Activated gamma-delta T cell treated with anti-CD3 and anti-CD28 coated beads, Interleukin-2, amount 50 U/mL, for 16 hours (primary cell): ENCODE data around the gene ZNF484.
"Not testable (repeated sequence)": the region's sequence is repeated elsewhere in the genome, so short reads cannot be mapped to it uniquely, and the experiment has no call there.

Source experiments
- DNase-seq: peaks from one replicate; pipeline ENCODE4 v3.0.0-alpha.2; 2020; ENCODE audit warnings: low read depth

Gene ZNF484

DNA sequence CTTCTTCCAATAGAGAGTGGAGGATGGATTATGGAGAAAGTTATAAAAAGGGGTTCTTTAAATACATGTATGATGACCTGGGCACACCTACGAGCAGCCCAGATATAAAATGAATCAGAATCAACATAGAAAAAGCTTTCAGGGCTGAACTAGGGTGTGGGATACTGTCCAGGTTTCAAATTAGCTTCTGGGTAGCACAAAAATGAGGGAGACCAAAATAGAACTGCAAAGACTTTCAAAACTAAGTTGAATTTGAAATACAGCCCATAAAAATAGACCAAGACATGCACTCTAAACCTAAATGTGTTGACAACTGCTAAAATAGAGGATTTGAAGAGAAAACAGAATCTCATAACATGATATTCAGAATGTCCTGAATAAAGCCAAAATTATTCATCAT lies 17.0 kb downstream of the ZNF484 start:
- DNase-seq: no peak

- DNase-seq: no peak
Observed at GRCh38 chr9:92857236-92857635, 20.6 kb downstream of the ZNF484 start.

- no peak for DNase-seq
Observed at GRCh38 chr9:92853716-92854115, 24.1 kb downstream of the ZNF484 start.

DNA sequence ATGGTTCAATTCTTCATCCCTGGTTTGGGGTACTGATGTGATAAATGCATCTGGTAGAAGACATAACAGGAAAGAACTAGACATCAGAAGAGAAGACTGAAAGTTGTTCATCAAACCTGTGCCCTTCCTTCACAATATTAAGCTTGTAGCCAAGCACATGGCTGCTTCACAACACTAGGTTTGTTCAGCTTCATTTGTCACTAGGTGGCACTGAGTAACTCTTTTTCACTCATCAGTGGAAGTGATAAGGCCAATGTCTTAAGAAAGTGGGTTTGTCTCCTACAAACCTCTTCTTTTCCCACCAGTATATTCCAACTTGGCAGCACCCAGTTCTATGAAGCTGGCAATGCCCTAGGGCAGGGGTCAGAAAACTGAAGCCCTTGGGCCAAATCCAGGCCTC lies 26.9 kb downstream of the ZNF484 start:
- DNase-seq: no peak

- not testable (repeated sequence) for DNase-seq
Observed at GRCh38 chr9:92848740-92849139, 29.1 kb downstream of the ZNF484 start.

DNA sequence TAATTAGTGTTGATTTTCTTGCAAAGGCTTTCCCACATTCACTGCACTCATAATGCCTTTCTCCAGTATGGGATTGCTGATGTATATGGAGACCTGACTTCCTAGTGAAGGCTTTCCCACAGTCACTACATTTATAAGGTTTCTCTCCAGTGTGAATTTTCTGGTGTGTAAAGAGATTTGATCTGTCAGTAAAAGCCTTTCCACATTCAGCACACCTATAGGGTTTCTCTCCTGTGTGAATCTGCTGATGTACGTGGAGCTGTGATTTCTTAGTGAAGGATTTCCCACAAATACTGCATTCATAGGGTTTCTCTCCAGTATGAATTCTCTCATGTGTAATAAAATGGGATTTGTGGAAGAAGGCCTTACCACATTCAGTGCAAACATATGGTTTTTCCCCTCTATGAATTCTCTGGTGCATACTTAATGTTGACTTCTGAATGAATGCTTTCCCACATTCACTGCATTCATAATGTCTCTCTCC lies 31.1 kb downstream of the ZNF484 start:
- no peak for DNase-seq

- not testable (repeated sequence) for DNase-seq
Observed at GRCh38 chr9:92838411-92838810, 39.4 kb downstream of the ZNF484 start.

DNA sequence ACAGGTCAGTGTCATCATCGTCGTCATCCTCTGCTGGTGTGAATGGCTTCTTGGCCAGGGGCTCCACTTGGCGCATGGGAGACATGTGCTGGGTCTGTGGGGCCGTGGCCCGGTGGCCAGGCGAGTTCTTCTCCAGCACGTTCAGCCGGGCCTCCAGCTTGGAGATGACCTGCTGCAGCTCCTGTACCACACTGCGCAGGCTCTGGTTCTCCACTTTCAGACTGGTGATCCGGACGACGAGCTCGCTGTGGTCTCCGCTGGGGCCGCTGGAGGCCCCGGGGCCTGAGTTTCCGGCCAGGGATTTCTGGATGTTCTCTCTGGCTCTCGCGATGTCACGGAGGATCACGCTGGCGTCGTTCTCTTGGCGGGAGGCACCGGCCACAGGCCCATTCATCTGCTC lies 40.6 kb downstream of the ZNF484 start:
- no peak for DNase-seq

GRCh38 chr9:92829420-92829819 lies 48.4 kb downstream of the ZNF484 start:
- no peak for DNase-seq

- not testable (repeated sequence) for DNase-seq
Observed at GRCh38 chr9:92825065-92825464, 52.8 kb downstream of the ZNF484 start.

DNA sequence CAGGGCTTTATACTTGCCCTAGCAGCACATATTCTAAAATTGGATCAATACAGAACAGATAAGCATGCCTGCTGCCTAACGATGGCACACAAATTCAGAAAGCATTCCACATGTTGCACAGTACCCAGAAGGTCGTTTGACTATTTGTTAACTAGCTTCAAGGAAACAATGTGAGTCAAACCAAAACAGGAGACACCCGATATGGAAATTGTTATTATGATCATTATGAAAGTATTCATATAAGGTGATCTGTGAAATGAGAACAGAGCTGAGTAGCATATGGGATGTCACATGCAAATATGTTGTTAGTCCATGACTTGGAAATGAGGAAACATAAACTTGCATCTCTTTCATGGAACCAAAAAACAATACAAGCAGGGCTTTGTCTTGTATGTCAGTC lies 56.9 kb downstream of the ZNF484 start:
- no peak for DNase-seq

- DNase-seq: not testable (repeated sequence)
Observed at GRCh38 chr9:92819898-92820297, 57.9 kb downstream of the ZNF484 start.

- DNase-seq: not testable (repeated sequence)
Observed at GRCh38 chr9:92809629-92810326, 68.1 kb downstream of the ZNF484 start.

GRCh38 chr9:92808726-92809451 lies 68.9 kb downstream of the ZNF484 start:
- DNase-seq: peak; percentile 13

DNA sequence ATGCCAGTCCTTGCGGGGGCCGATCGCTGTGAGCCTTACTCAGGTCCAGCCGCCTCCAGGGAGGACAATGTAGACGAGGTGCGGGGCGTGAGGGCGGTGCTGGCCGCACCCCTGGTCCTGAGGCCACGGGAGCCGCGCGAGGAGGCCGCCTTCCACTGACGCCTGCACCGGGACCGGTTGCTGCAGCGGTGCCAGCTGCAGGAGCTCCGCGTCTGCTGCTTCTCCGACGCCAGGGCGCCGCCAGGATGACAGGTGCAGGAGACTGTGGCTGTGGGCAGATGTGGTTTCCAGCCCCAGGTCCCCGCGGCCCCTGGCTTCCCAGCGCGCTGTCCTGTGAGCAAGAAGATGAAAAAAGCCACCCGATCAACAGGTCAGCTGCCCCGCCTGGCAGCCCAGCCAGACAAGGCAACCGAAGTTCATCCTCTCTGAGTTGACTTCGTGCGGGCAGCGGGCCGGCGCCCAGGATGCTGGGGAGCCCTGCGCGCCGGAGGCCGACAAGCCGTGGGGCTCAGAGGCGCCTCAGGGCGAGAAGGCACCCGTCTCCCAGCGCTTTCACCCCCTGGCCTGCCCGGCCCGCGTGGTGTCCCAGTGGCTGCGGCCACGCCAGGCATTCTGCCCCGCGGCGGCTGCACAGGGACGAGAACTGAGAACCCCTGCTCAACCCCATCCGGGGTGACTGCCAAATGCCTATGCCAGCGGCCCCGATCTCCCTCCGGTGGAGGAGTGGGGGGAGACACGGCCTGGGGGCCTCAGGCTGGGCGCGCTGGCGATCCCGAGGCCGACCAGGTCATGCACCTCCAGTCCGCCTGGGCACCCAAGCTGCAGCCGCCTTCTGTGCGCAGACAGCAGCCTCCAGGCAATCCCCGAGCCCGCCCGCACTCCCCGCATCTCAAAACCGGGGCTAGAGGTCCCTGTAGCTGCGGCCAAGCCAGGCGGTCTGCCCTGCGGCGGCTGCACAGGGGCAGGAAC lies 69.8 kb downstream of the ZNF484 start:
- no peak for DNase-seq

DNA sequence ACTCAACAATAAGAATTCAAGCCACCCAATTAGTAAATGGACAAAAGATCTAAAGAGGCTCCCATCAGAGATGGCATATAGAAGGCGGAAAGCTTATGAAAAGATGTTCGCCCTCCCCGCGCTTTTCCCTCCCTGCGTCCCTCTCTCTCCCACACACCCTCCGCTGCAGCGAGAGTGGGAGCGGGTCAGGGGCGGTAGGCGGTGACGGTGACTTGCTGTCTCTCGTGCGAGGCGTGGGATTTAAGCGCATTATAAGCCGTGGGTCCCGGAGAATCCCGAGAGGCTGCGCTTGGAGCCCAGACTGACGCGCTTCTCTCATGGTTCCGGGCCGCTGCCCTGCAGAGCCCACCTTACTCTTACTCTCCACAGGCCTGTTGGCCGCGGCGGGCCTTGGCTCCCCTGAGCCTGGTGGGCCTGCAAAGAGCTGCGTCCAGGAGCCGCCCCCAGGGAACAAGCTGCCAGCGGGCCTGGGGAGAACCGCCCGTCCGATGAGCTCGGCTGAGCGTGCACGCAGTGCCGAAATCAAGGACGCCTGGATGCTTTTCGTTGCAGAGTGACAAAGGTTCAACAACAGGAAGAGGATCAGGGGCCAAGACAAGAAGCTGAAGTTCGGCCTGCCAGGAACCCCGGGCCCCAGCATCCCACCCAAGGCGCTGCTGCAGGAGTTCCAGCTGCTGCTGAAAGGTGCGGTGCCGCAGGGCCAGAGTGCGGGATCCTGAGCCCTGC lies 70.6 kb downstream of the ZNF484 start:
- no peak for DNase-seq

- no peak for DNase-seq
Observed at GRCh38 chr9:92804727-92805126, 73.1 kb downstream of the ZNF484 start.

GRCh38 chr9:92798358-92798757 lies 79.5 kb downstream of the ZNF484 start:
- no peak for DNase-seq

GRCh38 chr9:92796337-92796804 lies 81.5 kb downstream of the ZNF484 start:
- not testable (repeated sequence) for DNase-seq

- no peak for DNase-seq
Observed at GRCh38 chr9:92795598-92796336, 82.1 kb downstream of the ZNF484 start.
